NB4 (cell line): ENCODE data around the gene CYP2B6.

ENCODE experiments used
- MYC ChIP-seq: IDR thresholded peaks from 2 replicates; pipeline ENCODE4 v1.6.1; 2011; ENCODE audit warnings: low read depth, low read length
- POLR2A ChIP-seq: IDR thresholded peaks from 2 replicates; pipeline ENCODE4 v1.6.1; 2011; ENCODE audit warnings: mild to moderate bottlenecking; ENCODE audit not compliant: insufficient read length; ENCODE audit errors: extremely low read depth
- TF ChIP-seq, protein P1 (sequence below): IDR thresholded peaks from one replicate; pipeline ENCODE4 v1.5.1; 2012; ENCODE audit warnings: low read depth, low read length
- TF ChIP-seq, protein P2 (sequence below): IDR thresholded peaks from 2 replicates; pipeline ENCODE4 v1.6.1; 2011; ENCODE audit warnings: low read depth, low read length

DNA sequence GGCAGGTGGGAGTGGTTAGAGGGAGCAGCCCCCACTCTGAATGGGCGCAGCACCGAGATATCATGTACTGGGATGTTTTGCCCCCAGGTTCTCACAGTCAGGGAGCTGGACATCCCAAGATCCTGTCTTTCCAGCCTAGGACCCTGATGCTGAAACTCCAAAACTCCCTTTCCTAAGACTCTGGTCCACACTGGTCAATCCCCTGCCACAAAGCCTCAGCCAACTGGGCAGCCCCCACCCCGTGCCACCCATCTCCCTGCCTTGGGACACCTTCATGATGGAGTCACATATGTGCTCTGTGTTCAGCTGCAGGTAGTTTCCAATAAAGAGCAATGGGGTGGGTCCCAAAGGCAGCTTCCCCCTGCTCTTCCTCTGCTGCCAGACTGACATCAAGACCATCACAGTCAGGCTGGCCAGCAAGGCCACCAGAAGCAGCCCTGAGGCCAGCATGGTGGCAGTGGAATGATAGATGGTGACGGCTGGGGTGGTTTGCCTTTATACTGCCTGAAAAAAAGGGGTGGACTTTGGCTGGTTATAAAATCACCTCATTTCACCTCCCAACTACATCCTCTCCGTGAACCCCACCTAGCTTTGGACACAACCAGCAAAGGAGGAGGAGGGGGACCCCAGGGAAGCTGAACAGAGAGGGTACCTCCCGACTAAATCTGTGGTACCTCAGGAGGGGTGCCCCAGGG, 36.3 kb downstream of the CYP2B6 start:
- TF ChIP-seq, protein P1, sequence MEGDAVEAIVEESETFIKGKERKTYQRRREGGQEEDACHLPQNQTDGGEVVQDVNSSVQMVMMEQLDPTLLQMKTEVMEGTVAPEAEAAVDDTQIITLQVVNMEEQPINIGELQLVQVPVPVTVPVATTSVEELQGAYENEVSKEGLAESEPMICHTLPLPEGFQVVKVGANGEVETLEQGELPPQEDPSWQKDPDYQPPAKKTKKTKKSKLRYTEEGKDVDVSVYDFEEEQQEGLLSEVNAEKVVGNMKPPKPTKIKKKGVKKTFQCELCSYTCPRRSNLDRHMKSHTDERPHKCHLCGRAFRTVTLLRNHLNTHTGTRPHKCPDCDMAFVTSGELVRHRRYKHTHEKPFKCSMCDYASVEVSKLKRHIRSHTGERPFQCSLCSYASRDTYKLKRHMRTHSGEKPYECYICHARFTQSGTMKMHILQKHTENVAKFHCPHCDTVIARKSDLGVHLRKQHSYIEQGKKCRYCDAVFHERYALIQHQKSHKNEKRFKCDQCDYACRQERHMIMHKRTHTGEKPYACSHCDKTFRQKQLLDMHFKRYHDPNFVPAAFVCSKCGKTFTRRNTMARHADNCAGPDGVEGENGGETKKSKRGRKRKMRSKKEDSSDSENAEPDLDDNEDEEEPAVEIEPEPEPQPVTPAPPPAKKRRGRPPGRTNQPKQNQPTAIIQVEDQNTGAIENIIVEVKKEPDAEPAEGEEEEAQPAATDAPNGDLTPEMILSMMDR = no peak
- TF ChIP-seq POLR2A (no peak), MYC (no peak)
- TF ChIP-seq, protein P2, sequence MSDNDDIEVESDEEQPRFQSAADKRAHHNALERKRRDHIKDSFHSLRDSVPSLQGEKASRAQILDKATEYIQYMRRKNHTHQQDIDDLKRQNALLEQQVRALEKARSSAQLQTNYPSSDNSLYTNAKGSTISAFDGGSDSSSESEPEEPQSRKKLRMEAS = no peak
